GM12873 (cell line): Measurements from ENCODE around the gene PHIP.

Experiments
- CTCF ChIP-seq: IDR thresholded peaks from 2 replicates; pipeline ENCODE4 v1.5.1; 2012; ENCODE audit warnings: low read depth, mild to moderate bottlenecking, moderate library complexity, low read length, control low read depth; ENCODE audit not compliant: insufficient read depth; ENCODE audit errors: missing control alignments

Gene PHIP

DNA sequence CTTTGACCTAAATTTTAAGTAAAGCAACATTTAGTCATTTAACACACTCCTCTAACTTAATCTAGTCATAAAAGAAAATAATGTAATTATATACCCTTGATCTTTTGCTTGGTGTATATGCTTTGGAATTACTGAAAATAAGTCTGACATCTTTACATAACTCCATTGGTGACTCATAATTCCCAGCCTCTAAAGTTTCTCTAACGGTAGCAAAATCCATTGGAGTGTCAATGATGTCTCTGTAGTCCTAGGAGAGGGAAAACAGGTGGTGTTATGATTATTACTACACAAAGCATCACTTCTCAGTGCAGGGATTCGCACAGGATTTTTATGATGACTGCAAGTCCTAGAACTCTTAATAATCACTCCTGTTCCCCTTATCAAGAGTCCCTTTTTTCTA, 130.5 kb downstream of the PHIP start:
- no peak for TF ChIP-seq CTCF

- TF ChIP-seq CTCF, result no peak
Measured at GRCh38 chr6:78942446-78942845, 135.6 kb downstream of the PHIP start.

DNA sequence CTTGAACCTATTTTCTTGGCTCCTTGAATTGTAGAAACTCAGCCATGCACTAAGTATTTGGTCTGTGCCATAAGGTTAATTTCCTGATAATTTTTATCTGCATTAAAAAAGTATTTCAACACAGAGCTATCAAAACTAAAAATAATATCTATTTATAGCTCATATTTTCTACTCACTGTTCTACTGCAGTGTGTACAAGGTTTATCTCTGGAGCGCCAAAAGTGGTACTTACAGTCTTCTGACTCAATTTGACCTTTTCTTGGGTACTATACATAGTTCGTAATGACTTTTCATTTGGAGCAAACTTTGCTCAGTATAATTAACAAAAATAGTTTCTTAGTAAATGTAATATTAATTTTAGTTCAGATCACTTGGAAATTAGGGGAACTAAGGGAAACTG, 141.5 kb downstream of the PHIP start:
- TF ChIP-seq CTCF, result no peak

- no peak for TF ChIP-seq CTCF
Measured at GRCh38 chr6:78935553-78935952, 142.5 kb downstream of the PHIP start.

- no peak for TF ChIP-seq CTCF
Measured at GRCh38 chr6:78925317-78925716, 152.7 kb downstream of the PHIP start.

GRCh38 chr6:78917788-78918187, 160.3 kb downstream of the PHIP start:
- no peak for TF ChIP-seq CTCF

DNA sequence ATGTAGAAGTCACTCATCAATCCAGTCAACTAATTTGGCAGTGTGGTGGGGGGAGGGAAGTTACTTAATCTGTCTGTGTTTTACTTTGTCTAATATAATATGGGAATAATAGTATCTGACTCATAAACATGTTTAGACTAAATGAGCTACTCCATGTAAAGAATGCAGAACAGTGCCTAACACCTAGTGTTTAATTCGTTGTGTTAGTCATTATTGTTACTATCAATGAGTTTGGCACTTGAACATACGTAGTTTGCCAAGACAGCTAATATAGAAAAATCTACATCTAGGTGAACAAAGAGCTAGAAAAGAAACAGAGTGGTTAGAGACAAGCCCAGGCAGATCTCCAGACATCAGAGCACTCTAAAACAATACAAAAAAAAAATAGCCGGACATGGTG, 161.6 kb downstream of the PHIP start:
- no peak for TF ChIP-seq CTCF

- no peak for TF ChIP-seq CTCF
Measured at GRCh38 chr6:78911218-78911940, 166.7 kb downstream of the PHIP start.
